Gastroesophageal sphincter (tissue), 3 donors: ENCODE results near the gene C1QTNF8.

ENCODE experiments used
- POLR2A ChIP-seq, 2 donors: fragments of 450-650 bp; IDR thresholded peaks; one replicate each; pipeline ENCODE4 v1.6.1; 2017; ENCODE audit warnings: antibody characterized with exemption in 2 of 2, mild to moderate bottlenecking in 2 of 2, moderate library complexity in 1 of 2
- POLR2AphosphoS5 ChIP-seq: sonication (generic); formaldehyde crosslinking; IDR thresholded peaks from one replicate; pipeline ENCODE4 v1.6.1; 2017; ENCODE audit warnings: antibody characterized with exemption
- TF ChIP-seq, protein P1 (sequence below), 4 experiments: fragments of 200-600 bp in 2 of 4; fragments of 450-650 bp in 2 of 4; sonication (generic) in 1 of 4; IDR thresholded peaks; one replicate each; pipeline ENCODE4 v1.5.1; 2017 to 2019; ENCODE audit warnings: antibody characterized with exemption in 4 of 4, mild to moderate bottlenecking in 2 of 4, moderate library complexity in 2 of 4

GRCh38 chr16:1119129-1119528, 23.1 kb upstream of the C1QTNF8 start:
- TF ChIP-seq, protein P1, sequence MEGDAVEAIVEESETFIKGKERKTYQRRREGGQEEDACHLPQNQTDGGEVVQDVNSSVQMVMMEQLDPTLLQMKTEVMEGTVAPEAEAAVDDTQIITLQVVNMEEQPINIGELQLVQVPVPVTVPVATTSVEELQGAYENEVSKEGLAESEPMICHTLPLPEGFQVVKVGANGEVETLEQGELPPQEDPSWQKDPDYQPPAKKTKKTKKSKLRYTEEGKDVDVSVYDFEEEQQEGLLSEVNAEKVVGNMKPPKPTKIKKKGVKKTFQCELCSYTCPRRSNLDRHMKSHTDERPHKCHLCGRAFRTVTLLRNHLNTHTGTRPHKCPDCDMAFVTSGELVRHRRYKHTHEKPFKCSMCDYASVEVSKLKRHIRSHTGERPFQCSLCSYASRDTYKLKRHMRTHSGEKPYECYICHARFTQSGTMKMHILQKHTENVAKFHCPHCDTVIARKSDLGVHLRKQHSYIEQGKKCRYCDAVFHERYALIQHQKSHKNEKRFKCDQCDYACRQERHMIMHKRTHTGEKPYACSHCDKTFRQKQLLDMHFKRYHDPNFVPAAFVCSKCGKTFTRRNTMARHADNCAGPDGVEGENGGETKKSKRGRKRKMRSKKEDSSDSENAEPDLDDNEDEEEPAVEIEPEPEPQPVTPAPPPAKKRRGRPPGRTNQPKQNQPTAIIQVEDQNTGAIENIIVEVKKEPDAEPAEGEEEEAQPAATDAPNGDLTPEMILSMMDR (IDR thresholded peaks at IDR 0.05): no peak
- no peak for TF ChIP-seq POLR2AphosphoS5
- no peak for TF ChIP-seq POLR2A (IDR thresholded peaks at IDR 0.05)
